GM18511 (cell line): Measurements from ENCODE around the gene EFCAB6.
"Not testable (repeated sequence)": the region's sequence is repeated elsewhere in the genome, so short reads cannot be mapped to it uniquely, and the experiment has no call there.

Experiments used
- ATAC-seq: cut with Tn5 transposase; IDR thresholded peaks from one replicate; pipeline ENCODE4 v1.9.1; 2021; ENCODE audit warnings: mild to moderate bottlenecking, moderate library complexity; ENCODE audit not compliant: unreplicated experiment

The EFCAB6 gene

DNA sequence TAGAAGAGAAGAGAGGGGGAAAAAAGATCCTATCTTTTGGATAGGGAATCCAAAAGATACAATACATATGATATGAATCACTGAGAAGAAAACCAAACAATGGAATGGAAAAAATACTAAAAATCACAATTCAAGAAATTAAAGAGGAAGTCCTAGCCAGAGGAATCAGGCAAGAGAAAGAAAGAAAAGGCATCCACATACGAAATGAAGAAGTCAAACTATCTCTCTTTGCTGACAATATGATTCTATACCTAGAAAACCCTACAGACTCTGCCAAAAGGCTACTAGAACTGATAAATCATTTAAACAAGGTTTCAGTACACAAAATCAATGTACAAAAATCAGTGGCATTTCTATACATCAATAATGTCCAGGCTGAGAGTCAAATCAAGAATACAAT lies 91.4 kb downstream of the EFCAB6 start:
- no peak for ATAC-seq

DNA sequence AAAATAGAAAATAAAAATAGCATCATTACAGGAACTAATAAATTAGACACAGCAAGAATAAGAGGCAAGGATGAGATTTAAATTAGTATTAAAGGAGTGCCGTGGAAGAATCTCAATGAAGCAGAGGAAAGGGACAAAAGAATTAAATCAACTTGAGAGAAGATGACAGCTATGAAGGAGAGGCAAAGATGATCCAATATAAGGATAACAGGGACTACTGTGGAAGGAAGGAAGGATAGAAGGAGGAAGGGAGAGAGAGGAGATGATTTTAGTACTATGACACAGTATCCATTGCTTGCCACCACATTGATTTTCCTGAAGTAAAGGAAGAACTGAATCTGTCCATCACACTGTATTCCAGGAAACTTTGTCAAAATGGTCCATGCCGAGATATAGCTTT lies 98.0 kb downstream of the EFCAB6 start:
- no peak for ATAC-seq

DNA sequence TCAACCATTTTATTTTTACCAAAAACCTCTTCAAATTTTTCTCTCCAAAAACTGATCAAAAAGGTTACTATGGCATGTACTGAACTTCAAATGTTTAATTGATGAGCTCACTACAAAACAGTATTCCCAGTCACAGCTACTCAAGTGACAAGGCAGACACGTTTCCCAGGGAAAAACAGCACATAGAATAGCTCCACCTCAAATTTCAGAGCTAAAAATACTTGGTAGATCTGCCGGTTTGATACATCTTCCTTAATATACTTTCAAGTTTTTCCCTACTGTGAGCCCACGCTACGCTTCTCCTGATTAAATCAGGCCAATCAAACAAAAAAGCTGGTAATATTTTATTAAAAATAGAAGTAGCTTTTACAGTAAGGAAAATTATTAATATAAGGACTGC lies 100.4 kb downstream of the EFCAB6 start:
- ATAC-seq: no peak

DNA sequence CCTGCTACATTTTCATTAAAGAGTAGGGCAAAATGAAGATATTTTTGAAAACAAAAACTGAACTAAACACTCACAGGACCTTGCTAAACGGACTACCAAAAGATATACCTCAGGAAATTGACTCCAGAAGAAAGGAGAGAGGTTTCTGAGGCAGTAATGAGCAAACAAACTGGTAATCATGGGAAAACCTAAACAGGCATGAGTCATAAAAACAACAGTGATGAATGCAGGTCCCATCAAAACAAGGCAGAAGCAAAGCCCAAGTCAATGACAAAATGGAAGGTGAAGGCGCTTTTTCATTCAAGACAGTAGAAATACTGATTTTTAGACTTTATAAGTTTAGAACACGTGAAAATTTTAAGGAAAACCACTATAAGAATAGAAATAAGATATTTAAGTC lies 104.5 kb downstream of the EFCAB6 start:
- no peak for ATAC-seq

DNA sequence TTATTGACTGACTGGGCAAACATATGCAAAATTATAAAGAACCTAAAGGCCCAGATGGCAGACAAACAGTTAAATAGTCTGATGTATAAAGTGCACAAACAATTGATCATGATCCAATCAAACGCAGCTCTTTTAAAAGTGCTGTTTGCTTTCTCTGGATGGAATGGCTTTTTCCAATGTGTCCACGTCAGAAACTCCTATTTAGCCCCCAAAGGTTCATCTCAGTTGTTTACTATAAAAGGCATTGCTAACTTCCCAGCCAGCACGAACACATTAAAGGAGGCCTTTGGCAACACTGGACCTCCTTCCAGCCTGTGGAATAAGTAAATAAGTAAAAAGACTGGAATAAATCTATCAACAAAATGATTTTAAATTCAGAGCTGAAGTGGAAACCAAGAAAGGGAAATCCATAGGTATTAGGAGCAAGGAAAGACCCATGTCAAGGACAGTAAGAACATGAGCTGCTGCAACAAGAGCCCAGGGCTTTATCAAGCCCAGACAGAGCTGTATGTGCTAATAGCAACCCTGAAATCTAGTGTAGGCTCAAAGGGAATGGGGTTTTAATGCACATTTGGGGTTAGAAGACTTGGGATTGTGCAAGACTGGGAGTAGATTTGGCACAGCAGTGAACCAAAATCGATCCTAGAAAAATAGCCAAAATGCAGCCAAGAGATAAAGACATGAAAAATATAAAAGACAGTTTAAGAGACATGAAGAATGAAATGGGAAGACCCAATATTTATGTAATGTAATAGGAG lies 105.4 kb downstream of the EFCAB6 start:
- ATAC-seq: no peak

DNA sequence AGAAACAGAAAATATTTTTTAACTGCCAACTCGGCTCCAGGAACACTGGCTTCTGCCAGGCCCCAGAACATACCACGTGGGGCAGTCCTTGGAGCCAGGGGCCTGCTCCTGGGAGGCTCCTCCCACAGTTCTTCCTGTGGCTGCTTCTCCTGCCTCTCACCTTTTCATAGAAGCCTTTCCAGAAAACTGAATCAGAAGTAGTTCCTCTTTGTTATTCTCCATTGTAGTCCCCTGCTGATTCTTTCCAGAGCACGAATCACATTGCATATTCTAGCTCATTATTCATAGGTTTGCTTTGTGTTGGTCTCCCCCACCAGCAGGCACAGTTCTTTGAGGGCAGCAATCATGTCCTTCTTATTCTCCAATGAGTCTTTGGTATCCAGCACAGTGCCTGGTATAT lies 106.0 kb downstream of the EFCAB6 start:
- no peak for ATAC-seq

DNA sequence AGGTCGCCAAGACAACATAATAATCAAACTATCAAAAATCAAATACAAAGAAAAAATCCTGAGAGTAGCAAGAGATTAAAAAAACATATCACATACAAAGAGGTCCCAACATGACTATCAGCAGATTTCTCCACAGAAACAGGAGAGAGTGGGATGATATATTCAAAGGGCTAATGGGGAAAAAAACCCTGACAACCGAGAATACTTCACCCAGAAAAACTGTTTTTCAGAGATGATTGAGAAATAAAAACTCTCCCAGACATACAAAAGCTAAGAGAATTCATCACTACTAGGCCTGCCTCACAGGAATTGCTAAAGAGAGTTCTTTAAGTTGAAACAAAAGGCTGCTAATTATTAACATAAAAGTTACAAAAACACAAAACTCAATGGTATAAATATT lies 108.1 kb downstream of the EFCAB6 start:
- ATAC-seq: no peak

DNA sequence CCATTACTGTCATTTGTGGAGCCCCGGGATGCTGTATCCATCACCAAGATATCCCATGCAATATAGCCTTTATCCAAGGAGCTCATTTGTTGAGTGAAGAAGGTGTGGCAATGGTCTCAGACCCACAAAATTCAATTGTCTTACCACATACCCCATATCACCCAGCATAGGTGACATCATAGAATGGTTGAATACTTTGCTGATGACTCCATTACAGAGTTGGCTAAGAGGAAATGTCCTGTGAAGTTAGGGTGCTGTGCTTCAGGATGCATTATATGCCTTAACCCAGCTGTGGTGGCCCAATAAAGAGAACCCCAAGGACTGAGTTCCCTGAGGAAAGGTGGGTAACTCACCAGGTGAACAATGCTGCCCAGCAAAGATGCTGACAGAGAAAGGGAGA lies 113.7 kb downstream of the EFCAB6 start:
- no peak for ATAC-seq

DNA sequence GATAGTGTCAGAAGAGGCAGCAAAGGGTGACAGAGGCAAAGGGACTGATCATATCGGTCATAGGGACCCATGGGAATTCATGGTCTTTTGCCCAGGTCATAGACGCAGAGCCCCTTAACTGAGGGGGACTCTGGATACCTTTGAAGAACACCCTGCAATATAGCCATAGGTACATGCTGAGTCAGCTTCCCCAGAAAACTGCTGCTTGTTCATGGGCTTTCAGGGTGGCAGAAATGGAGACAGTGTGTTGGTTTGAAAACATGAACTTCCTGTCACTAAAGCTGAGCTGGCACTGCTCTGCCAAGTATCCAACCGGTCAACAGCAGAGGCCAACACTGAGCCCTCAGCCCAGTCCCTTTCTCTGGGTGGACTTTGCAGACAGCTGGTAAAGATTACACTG lies 114.2 kb downstream of the EFCAB6 start:
- no peak for ATAC-seq

DNA sequence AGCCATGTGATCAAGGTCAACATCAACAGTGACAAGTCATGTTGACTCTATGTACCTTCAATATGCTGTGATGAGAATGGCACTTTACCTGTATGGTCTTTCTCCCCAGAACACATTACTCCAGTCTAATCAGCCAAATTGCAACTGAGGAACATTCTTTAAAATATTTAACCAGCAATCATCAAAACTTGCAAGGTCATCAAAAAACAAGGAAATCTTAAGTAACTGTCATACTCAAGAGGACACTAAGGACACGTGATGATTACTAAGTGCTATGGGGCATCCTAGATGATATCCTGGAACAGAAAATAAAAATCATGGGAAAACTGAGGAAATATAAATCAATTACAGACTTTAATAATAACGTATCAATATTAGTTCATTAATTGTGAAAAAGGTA lies 118.9 kb downstream of the EFCAB6 start:
- no peak for ATAC-seq

DNA sequence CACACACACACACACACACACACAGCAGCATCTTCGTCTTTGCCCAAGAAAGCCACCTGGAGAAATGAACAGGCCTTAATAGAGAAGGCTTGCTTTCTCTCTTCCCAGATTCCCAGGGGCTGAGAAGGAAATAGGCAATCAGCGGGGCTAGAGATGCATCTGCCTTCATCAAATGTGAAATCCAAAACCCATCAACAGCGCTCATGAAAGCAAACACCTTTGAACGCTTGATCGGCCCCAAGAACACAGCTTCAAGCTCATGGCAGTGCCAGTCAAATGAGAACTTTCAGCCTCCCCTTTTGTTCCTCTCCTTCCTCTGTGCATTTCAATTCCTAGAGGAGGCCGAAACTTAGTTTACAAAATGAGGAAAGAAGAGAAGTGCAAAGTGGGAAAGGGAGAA lies 122.7 kb downstream of the EFCAB6 start:
- no peak for ATAC-seq

DNA sequence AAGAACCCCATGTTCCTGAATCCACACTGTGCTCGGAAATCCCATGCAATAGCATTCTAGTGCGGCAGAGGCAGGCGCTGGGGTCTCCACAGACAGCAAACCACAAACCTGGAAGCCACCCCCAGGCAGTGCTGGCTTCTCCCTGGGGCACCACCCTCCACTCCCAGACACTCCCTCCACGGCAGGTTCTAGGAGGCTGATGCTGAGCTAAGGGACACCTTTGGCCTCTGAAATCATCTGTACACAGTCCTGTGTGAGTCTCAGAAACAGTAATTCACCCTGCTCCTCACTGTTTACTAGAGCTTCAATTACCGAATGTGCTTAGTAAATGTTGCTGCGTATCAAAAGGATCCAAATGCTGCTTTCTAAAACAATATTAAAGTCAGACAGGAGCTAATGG lies 129.3 kb downstream of the EFCAB6 start:
- no peak for ATAC-seq

DNA sequence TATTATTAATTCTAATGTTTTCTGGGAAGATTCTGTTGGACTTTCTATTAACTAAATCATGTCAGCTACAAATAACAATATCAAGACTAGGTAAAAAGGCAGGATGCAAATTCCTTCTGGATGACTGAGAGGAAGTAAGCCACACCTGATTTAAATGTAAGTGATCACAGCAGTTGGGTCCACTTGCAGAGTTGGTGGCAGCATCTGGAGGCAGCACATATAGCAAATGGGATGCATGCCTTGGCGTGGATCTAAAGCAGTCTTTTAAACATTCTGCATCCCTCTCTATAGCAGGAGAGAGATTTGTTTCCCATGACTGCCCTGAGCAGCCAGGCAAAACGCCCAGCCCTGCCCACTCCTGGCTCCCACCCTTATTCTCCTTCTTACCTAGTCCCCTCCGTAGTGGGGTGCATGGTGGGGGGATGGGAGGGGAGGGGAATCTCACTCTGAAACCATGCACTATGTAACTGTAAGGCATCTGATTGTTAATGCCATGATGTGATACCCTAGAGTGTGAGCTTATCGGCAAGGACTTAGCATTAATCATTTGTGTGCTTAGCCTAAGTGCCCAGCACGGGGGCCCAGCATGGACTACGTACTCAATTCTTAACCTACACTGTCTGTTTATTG lies 130.3 kb downstream of the EFCAB6 start:
- no peak for ATAC-seq

DNA sequence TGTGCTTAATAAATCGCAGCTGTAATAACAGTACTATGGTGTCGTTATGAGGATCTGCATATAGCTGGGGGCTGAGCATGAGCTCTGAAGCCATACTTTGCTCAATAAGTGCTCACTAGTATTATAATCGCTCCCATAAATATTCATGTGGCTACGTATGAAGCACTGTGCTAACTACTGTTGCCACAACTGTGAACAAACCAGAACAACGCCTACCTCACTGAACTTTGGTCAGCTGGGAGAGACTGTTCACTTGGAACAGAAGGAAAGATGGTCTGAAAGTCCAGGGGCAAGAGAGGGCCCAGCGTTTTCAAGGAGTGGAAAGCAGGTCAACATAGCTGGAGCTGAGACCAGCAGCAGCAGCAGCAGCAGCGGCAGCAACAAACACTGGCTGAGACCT lies 141.6 kb downstream of the EFCAB6 start:
- ATAC-seq: no peak

DNA sequence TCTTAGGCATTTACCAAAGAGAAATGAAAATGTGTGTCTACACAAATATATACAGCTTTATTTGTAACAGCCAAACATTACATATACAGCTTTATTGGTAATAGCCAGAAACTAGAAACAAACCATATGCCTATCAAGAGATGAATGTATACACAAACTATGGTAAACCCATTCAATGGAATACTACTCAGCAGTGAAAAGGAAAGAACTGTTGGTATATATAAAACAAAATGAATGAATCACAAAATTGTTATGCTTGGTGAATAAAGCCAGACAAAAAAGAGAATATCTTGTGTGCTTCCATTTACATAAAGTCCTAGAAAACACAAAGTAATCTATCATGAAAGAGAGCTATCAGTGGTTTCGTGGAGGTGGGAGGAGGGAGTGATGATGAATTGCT lies 142.9 kb downstream of the EFCAB6 start:
- ATAC-seq: no peak

DNA sequence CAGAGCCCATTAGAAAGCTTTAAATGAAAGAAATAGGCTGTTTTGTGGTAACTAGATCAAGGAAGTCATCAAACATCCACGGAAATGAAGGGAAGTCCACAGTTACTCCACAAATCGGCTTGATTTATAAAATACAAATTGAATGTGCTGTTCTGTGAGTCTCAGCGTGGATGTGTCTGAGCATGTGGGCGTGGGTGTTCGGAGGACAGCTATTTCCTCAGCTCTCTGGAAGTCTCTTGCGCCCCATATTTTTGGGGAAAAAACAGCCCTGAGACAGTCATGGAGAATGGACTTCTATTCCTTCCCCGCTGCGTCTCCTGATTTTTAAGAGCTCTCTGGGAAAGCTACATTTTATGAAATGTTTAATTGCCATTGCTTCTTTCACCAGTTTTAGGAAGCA lies 144.4 kb downstream of the EFCAB6 start:
- ATAC-seq: no peak

DNA sequence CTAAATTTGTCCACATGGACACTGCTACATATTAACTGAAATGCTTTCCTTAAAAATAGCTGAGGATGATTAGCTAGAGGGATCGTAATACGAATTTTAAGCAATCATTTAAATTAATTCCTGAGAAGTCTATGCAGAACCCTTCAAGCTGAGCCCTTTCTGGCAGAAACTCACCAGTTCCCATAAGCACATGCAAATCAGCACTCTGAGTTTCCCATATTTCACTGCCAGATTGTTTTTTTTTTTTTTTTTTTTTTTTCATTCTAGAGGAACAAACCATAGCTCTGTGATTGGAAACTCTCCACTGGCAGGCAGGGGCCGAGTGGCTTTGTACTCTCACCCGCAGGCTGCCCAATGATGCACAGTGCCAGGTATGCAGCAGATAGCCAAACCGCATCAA lies 145.6 kb downstream of the EFCAB6 start:
- ATAC-seq: no peak

DNA sequence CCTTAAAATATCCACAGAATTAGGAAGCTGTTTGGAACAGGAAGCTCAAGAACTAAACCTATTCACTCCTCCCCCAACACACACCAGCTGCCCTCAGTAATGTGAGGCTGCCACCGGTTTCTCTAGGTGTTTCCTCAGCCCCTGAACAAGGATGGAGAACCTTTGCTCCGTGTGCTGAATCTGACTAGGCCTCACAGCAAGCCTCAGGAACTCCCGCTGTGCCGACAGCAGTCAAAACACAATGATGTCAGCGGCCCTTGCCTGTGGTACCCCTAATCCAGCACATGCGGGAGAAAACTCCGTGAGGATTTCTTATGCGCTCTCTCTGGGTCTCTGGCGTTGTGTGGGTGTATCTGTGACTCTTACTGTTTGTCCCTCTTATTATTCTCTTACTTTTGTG lies 153.3 kb downstream of the EFCAB6 start:
- ATAC-seq: no peak

DNA sequence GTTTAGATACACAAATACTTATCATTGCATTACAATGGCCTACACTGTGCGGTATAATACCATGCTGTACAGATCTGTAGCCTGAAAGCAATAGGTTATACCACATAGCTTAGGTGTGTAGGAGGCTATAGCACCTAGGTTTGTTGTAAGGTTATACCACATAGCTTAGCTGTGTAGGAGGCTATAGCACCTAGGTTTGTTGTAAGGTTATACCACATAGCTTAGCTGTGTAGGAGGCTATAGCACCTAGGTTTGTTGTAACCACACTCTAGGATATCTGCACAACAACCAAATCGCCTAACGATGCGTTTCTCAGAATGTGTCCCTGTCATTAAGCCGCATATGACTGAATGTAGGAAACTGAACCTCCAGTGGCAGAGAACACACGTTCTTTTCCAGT lies 155.5 kb downstream of the EFCAB6 start:
- ATAC-seq: not testable (repeated sequence)

DNA sequence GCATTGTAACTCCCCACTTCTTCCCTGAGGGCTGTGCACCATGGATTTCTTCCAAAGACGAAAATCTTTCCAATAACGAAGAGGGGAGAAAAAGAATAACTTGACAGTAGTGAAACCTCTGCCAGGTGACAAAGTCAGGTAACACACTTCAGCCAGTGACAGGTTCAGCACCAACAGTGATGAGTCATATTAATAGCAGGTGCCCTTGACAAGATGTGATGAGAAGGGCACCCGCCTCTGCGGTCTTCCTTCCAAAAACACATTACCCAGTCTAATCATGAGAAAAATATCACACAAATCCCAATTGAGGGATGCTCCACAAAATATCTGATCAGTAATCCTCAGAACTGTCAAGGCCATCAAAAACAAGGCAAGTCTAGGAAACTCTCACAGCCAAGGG lies 157.8 kb downstream of the EFCAB6 start:
- no peak for ATAC-seq

DNA sequence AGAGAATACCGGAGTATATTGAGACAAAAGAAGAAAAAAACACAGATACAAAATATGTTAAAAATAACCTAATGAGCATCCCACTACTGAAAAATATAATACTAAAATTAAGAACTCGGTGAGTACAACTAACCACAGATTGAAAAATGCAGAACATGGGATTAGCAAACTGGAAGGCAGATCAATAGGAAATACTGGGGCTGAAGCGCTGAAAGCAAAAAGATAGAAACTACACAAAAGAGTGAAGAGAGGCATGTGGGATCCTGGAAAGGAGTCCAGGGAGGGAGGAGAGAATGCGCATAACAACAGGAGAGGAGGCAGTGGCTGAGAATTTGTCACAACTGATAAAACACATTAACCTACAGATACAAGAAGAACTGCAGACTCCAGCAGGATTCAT lies 159.3 kb downstream of the EFCAB6 start:
- ATAC-seq: no peak

DNA sequence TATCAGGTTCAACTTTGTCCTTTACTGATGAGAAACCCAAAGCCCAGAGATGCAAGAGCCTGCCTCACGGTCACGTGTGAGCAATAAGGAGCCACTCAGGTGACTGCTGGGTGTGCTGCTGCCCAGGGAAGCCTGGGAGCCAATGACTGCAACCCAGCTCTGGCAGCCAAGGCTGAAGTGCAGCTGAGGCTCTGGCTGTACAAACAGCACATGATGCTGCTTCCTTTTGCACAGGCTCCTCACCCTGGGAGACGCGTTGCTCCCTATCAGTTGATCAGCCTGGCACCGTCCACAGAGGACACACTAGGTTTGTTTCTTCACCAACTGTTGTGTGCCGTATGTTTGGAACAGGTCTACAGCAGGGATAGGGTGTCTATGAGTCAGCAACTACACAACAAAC lies 168.7 kb downstream of the EFCAB6 start:
- ATAC-seq: no peak
